Sigmoid colon (tissue), 7 donors: ENCODE data around the gene PYGB. TPM values are rescaled to one million over a fixed set of nuclear protein-coding genes. Genes with fewer than 3 reads are reported as not detected.

Source experiments
- DNase-seq: peaks from one replicate; pipeline ENCODE4 v3.0.0-alpha.2; 2019
- H3K27ac ChIP-seq, 4 donors: fragments of 200-600 bp; sonication (generic); one replicate each; pipeline ENCODE4 v1.5.1; 2016 to 2019; ENCODE audit warnings: mild to moderate bottlenecking in 1 of 4
- H3K27me3 ChIP-seq, 3 donors: fragments of 200-600 bp; sonication (generic); one replicate each; pipeline ENCODE4 v1.5.1; 2019; ENCODE audit warnings: mild to moderate bottlenecking in 1 of 3
- H3K36me3 ChIP-seq, 4 donors: fragments of 200-600 bp; sonication (generic); one replicate each; pipeline ENCODE4 v1.5.1; 2016 to 2019
- H3K4me1 ChIP-seq, 4 donors: fragments of 200-600 bp; sonication (generic); one replicate each; pipeline ENCODE4 v1.5.1; 2017 to 2019
- H3K4me3 ChIP-seq, 4 donors: fragments of 200-600 bp; sonication (generic); one replicate each; pipeline ENCODE4 v1.5.1; 2017 to 2019; ENCODE audit warnings: mild to moderate bottlenecking in 2 of 4, moderate library complexity in 1 of 4
- H3K9me3 ChIP-seq, 4 donors: fragments of 200-600 bp in 3 of 4; sonication (generic) in 3 of 4; one replicate each; pipeline versions ENCODE4 v1.5.1 to v1.6.1; 2013 to 2019
- EP300 ChIP-seq, 4 donors: sonication (generic); formaldehyde crosslinking; IDR thresholded peaks; one replicate each; pipeline ENCODE4 v1.6.1; 2017; ENCODE audit warnings: antibody characterized with exemption in 4 of 4
- POLR2A ChIP-seq, 2 donors: fragments of 450-650 bp; IDR thresholded peaks; one replicate each; pipeline ENCODE4 v1.6.1; 2016; ENCODE audit warnings: antibody characterized with exemption in 2 of 2, mild to moderate bottlenecking in 2 of 2, moderate library complexity in 2 of 2
- POLR2AphosphoS5 ChIP-seq, 4 donors: sonication (generic); formaldehyde crosslinking; IDR thresholded peaks; one replicate each; pipeline ENCODE4 v1.6.1; 2017; ENCODE audit warnings: antibody characterized with exemption in 4 of 4
- WGBS, 2 donors: extraction: QIAGEN DNeasy Blood & Tissue Kit; methylation state at CpG; one replicate each; pipeline ENCODE4 v1.1.7; 2013; 5-methylcytosine and 5-hydroxymethylcytosine counted together
- intact Hi-C: fragments of 100-400 bp; cut with DNase I; formaldehyde crosslinking; loops from one replicate; pipeline ENCODE4 v1.15.1; 2023
- polyA plus RNA-seq, 3 donors: library from polyadenylated mRNA; stranded (reverse); fragments of 200-250 nt; gene quantifications; one replicate each; pipeline ENCODE4 v1.2.3, GENCODE V29; 2013
- total RNA-seq, 4 donors: library from RNA; depleted of rRNA; stranded (reverse); fragments of >200 nt; gene quantifications; one replicate each; pipeline ENCODE4 v1.1.0, GENCODE V29; 2016
- TF ChIP-seq, protein P1 (sequence below), 4 experiments: fragments of 450-650 bp in 3 of 4; fragments of 200-600 bp in 1 of 4; IDR thresholded peaks; one replicate each; pipeline ENCODE4 v1.5.1; 2016 to 2019; ENCODE audit warnings: antibody characterized with exemption in 4 of 4, mild to moderate bottlenecking in 3 of 4, moderate library complexity in 2 of 4
- donor health status: healthy with polysubstance abuse.
- donor health status: Bipolar disorder and iron deficiency.
- donor health status: healthy.

PYGB gene
- total and polyA plus RNA-seq, 7 donors = 45.6 to 317 (median 198) TPM

DNA sequence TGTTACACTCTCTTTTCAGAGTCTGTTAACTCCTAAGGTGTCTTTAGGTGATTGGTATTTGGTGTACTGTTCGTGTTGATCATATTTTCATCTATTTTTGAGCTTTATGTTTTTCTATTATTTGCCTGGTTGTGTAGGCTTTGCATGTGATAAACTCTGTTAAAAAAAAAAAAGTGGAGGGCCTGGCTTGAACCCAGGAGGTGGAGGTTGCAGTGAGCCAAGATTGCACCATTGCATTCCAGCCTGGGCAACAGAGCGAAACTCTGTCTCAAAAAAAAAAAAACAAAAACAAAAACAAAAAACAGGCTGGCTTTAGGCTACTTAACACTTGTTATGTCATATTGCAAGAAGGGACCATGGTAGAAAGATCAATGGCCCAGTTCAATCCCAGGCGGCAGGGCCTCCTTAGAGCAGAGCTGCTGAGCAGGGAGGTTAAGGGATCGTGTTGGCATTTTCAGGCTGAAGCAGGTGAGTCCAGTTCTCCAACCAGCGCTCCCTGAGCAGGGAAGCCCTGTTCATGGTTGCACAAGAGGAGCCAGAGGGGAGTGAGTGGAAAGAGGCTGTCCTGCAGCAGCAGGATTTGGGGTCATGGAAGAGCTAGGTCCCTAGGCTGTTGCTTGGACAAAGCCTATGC is 8.5 kb downstream of the PYGB start:
- 91 to 94% methylated on average over 5 of the region's 5 CpGs for WGBS, 2 donors
- Histone ChIP-seq H3K4me3 (no peak overlapping the region), H3K4me1 (peaks cover 0 to 81% (median 75%) of the 10 kb centered on the region in 4 donors), H3K27ac (peak overlapping the region; percentile 35 to 96 (median 81)), H3K27me3 (no peaks in the 10 kb centered on the region), H3K9me3 (no peaks in the 10 kb centered on the region), H3K36me3 (peaks cover 0 to 30% (median 21%) of the 10 kb centered on the region in 4 donors)
- TF ChIP-seq POLR2AphosphoS5 (IDR thresholded peaks at IDR 0.05) = no peak
- TF ChIP-seq, protein P1, sequence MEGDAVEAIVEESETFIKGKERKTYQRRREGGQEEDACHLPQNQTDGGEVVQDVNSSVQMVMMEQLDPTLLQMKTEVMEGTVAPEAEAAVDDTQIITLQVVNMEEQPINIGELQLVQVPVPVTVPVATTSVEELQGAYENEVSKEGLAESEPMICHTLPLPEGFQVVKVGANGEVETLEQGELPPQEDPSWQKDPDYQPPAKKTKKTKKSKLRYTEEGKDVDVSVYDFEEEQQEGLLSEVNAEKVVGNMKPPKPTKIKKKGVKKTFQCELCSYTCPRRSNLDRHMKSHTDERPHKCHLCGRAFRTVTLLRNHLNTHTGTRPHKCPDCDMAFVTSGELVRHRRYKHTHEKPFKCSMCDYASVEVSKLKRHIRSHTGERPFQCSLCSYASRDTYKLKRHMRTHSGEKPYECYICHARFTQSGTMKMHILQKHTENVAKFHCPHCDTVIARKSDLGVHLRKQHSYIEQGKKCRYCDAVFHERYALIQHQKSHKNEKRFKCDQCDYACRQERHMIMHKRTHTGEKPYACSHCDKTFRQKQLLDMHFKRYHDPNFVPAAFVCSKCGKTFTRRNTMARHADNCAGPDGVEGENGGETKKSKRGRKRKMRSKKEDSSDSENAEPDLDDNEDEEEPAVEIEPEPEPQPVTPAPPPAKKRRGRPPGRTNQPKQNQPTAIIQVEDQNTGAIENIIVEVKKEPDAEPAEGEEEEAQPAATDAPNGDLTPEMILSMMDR (IDR thresholded peaks at IDR 0.05) = no peak
- no peak for TF ChIP-seq POLR2A (IDR thresholded peaks at IDR 0.05)
- TF ChIP-seq EP300 (IDR thresholded peaks at IDR 0.05) = no peak
- no peak for DNase-seq
- intact Hi-C loops = no loop called here

DNA sequence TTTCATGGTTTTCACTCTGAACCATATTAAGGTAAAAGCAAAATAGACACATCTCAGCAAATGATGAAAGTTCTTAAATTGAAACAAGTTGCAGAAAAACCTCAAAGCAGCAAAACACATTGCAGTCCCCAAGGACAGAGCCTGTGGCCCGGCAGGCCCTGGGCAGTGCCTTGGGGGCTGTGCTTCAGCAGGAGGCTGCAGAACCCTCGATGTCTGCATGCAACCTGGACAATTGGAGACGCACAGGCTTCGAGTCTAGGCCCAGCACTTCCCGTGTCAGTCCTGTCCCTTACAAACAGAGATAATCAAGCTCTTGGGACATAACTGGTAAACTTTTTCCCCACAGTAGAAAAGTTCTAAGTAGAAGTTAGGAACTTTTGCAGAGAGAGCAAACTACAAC is 9.2 kb downstream of the PYGB start:
- TF ChIP-seq EP300 (IDR thresholded peaks at IDR 0.05) (no peak), POLR2A (IDR thresholded peaks at IDR 0.05) (no peak), POLR2AphosphoS5 (IDR thresholded peaks at IDR 0.05) (no peak)
- TF ChIP-seq, protein P1 (IDR thresholded peaks at IDR 0.05) = no peak
- Histone ChIP-seq H3K27ac (peak overlapping the region in 3 of 4 donors; percentile 67 to 96 (median 95)), H3K36me3 (peaks cover 0 to 38% (median 24%) of the 10 kb centered on the region in 4 donors), H3K9me3 (no peaks in the 10 kb centered on the region), H3K4me1 (peaks cover 0 to 74% (median 67%) of the 10 kb centered on the region in 4 donors), H3K27me3 (no peaks in the 10 kb centered on the region), H3K4me3 (no peak overlapping the region)
- WGBS, 2 donors = 93 to 94% methylated on average over 5 of the region's 5 CpGs
- intact Hi-C loops = no loop called here
- DNase-seq = no peak

DNA sequence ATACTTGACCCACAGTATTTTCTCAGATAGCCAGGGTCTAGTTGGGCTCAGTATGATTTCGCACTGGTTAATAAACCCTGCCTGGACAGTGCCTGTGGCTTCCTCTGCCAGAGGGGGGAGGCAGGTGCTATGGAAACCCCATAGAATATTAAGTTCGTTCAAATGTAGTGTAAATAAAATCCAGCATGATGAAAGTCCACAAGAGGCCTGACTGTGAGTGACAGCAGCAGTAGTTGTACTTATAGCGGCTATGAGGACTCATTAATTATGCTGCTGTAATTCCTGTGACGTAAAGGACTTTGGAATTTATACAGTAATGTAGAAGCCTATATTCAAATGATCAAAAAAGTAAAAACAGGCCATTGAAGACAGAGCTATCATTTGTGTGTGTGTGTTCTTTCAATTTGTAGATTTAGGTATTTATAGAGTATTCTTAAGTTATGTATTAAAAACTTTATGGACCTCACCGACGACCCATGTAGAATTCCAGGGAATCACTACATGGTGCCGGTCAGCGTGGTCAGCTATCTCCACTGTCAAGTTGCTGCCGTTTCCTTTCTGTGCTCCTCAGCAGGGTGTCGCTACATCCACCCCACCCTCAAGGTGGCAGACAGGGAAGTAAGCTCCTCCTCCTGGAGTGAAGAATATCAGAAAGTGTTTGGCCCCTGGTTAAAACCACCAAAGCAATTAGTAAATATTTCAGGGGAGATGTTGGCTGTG is 10.0 kb downstream of the PYGB start:
- DNase-seq = no peak
- H3K4me3 ChIP-seq = no peak overlapping the region
- no peaks in the 10 kb centered on the region for H3K9me3 ChIP-seq
- TF ChIP-seq POLR2A (IDR thresholded peaks at IDR 0.05) = no peak
- no peak for TF ChIP-seq EP300 (IDR thresholded peaks at IDR 0.05)
- no peak for TF ChIP-seq POLR2AphosphoS5 (IDR thresholded peaks at IDR 0.05)
- TF ChIP-seq, protein P1 (IDR thresholded peaks at IDR 0.05) = no peak
- peaks cover 0 to 38% (median 24%) of the 10 kb centered on the region in 4 donors for H3K36me3 ChIP-seq
- peak overlapping the region in 3 of 4 donors; percentile 19 to 96 (median 48) for H3K27ac ChIP-seq
- 31 to 79% methylated on average over 10 of the region's 10 CpGs for WGBS, 2 donors
- H3K27me3 ChIP-seq = no peaks in the 10 kb centered on the region
- H3K4me1 ChIP-seq = peaks cover 0 to 66% (median 59%) of the 10 kb centered on the region in 4 donors
- intact Hi-C loops = no loop called here

DNA sequence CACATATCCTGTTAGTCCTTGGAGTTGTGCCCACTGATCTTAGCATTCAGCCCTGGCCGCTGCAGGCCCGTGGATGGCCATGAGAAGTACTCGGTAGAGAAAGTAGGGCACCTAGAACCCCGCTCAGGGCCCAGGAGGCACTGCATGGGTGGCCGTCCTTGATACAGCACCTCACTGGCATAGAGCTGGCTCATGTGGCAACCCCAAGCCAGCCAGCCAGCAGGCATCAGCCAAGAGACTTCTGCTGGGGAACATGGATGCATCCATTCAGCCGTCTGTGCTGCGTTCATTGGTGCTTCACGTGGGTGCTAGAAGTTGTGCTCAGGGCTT is 10.6 kb downstream of the PYGB start:
- 82 to 94% methylated on average over 8 of the region's 8 CpGs for WGBS, 2 donors
- Histone ChIP-seq H3K9me3 (no peaks in the 10 kb centered on the region), H3K4me3 (no peak overlapping the region), H3K27ac (peak overlapping the region in 3 of 4 donors; percentile 19 to 96 (median 48)), H3K27me3 (no peaks in the 10 kb centered on the region), H3K36me3 (peaks cover 0 to 38% (median 24%) of the 10 kb centered on the region in 4 donors), H3K4me1 (peaks cover 0 to 61% (median 54%) of the 10 kb centered on the region in 4 donors)
- intact Hi-C loops = no loop called here
- no peak for DNase-seq
- no peak for TF ChIP-seq EP300 (IDR thresholded peaks at IDR 0.05)
- TF ChIP-seq, protein P1 (IDR thresholded peaks at IDR 0.05) = no peak
- TF ChIP-seq POLR2AphosphoS5 (IDR thresholded peaks at IDR 0.05) = no peak
- no peak for TF ChIP-seq POLR2A (IDR thresholded peaks at IDR 0.05)
